Activated B cell treated with CpG ODN at 0.5 μM for 24 hours (primary cell): ENCODE data around the gene SGSH. TPM values are rescaled to one million over a fixed set of nuclear protein-coding genes. Genes with fewer than 3 reads are reported as not detected.

Source experiments
- ATAC-seq: fragments of 200-7000 bp; cut with Tn5 transposase; one replicate; pipeline ENCODE4 v1.10.0; 2021; ENCODE audit warnings: low read depth, mild to moderate bottlenecking, moderate library complexity
- CTCF ChIA-PET: fragments of 350-600 bp; sonication (Branson Sonifier 250); formaldehyde crosslinking; loops from one replicate; lab custom pipeline; 2021; ENCODE audit warnings: antibody characterized with exemption; lab: Charles Lee
- POLR2A ChIA-PET: fragments of 350-600 bp; sonication (Branson Sonifier 250); formaldehyde crosslinking; loops from one replicate; lab custom pipeline; 2021; ENCODE audit warnings: antibody characterized with exemption; lab: Charles Lee
- DNase-seq: peaks from one replicate; pipeline ENCODE4 v3.0.0; 2022
- H3K27ac Mint-ChIP-seq: one replicate; pipeline ENCODE4 v1.8.0; 2020; ENCODE audit warnings: mixed read lengths
- H3K27me3 Mint-ChIP-seq: one replicate; pipeline ENCODE4 v1.8.0; 2021; ENCODE audit warnings: mixed read lengths
- H3K36me3 Mint-ChIP-seq: one replicate; pipeline ENCODE4 v1.8.0; 2021; ENCODE audit warnings: low read depth, mixed read lengths
- H3K4me1 Mint-ChIP-seq: one replicate; pipeline ENCODE4 v1.8.0; 2021; ENCODE audit warnings: mixed read lengths
- H3K4me3 Mint-ChIP-seq: one replicate; pipeline ENCODE4 v1.8.0; 2020; ENCODE audit warnings: mild to moderate bottlenecking, mixed read lengths
- H3K9me3 Mint-ChIP-seq: one replicate; pipeline ENCODE4 v1.8.0; 2020; ENCODE audit warnings: mixed read lengths
- intact Hi-C: fragments of 100-400 bp; cut with micrococcal nuclease; formaldehyde crosslinking; loops from one replicate; pipeline ENCODE4 v1.15.1; 2024
- total RNA-seq: library from RNA; stranded (reverse); gene quantifications from 2 replicates; pipeline ENCODE4 v1.2.3, GENCODE V29; 2022
- TF ChIP-seq, protein P1 (sequence below): fragments of 200-600 bp; IDR thresholded peaks from one replicate; pipeline ENCODE4 v1.8.0; 2022; ENCODE audit warnings: antibody characterized with exemption, mild to moderate bottlenecking

The SGSH gene
- total RNA-seq, 1 donor from 2014 or later, result 41.3 TPM

DNA sequence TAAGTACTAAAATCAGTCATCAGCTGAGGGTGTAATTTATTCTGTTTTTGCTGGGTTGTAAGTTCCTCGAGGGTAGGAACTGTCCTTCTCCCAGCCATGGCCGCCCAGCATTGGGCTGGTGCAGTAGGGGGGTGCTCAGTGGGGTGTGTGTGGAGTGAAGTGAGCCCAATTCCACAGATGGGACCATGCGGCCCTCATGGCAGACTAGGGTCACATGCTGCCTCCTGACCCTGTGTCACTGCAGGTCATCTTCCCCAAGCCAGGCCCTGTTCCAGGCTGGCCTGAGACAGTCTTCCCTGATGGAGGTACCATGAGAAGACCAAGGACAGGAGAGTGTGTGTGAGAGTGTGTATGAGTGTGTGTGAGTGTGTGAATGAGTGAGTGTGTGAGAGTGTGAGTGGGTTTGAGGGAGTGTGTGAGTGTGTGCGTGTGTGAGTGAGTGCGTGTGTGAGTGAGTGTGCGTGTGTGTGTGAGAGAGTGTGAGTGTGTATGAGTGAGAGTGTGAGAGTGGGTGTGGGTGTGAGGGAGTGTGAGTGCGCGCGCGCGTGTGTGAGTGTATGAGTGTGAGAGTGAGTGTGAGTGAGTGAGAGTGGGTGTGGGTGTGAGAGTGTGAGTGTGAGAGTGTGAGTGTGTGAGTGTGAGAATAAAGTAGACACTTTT lies 3.8 kb upstream of the SGSH start:
- ATAC-seq (no peak), DNase-seq (no peak)
- ChIA-PET CTCF (no interaction called here), POLR2A (no interaction called here)
- Mint-ChIP-seq H3K36me3 (peaks cover 3% of the 10 kb centered on the region), H3K27ac (no peak overlapping the region), H3K9me3 (no peaks in the 10 kb centered on the region), H3K27me3 (no peaks in the 10 kb centered on the region), H3K4me3 (no peak overlapping the region), H3K4me1 (peaks cover 12% of the 10 kb centered on the region)
- TF ChIP-seq, protein P1, sequence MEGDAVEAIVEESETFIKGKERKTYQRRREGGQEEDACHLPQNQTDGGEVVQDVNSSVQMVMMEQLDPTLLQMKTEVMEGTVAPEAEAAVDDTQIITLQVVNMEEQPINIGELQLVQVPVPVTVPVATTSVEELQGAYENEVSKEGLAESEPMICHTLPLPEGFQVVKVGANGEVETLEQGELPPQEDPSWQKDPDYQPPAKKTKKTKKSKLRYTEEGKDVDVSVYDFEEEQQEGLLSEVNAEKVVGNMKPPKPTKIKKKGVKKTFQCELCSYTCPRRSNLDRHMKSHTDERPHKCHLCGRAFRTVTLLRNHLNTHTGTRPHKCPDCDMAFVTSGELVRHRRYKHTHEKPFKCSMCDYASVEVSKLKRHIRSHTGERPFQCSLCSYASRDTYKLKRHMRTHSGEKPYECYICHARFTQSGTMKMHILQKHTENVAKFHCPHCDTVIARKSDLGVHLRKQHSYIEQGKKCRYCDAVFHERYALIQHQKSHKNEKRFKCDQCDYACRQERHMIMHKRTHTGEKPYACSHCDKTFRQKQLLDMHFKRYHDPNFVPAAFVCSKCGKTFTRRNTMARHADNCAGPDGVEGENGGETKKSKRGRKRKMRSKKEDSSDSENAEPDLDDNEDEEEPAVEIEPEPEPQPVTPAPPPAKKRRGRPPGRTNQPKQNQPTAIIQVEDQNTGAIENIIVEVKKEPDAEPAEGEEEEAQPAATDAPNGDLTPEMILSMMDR, result no peak
- intact Hi-C loops, result no loop called here

- H3K9me3 Mint-ChIP-seq, result no peaks in the 10 kb centered on the region
- no peak for ATAC-seq
- TF ChIP-seq, protein P1, result no peak
- peaks cover 3% of the 10 kb centered on the region for H3K36me3 Mint-ChIP-seq
- intact Hi-C loops, result no loop called here
- no peak for DNase-seq
- H3K4me1 Mint-ChIP-seq, result peaks cover 18% of the 10 kb centered on the region
- H3K4me3 Mint-ChIP-seq, result no peak overlapping the region
- H3K27me3 Mint-ChIP-seq, result no peaks in the 10 kb centered on the region
- CTCF ChIA-PET, result no interaction called here
- no peak overlapping the region for H3K27ac Mint-ChIP-seq
- POLR2A ChIA-PET, result no interaction called here
These were observed 3.1 kb upstream of the SGSH start for GRCh38 chr17:80223142-80223815.

DNA sequence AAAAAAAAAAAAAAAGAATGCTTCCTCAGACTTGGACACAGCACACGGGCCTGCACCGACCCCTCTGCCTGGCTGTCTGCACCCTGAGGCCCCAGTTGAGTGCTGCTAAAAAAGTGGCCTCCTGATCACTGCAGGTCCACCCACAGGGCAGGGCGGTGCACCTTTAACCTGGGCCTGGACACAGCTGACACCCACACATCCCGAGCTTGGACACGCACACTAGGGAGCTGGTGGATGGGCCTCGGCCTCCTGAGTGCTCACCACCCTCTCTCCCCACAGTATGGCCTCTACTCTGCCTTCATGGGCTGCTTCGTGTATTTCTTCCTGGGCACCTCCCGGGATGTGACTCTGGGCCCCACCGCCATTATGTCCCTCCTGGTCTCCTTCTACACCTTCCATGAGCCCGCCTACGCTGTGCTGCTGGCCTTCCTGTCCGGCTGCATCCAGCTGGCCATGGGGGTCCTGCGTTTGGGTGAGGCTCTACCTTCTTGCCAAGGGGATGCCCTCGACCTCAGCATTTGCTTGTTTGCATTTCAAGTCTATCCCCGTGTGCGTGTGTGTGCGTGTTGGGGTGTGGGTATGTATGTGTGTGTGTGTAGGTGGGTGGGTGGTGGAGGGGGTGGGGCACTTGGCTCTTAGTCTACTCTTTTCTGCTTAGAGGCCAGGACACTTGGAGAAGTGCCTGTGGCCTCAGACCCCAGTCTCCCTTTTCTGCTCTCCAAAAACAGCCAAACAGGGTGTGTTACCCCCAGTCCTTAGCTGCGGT lies 2.4 kb upstream of the SGSH start:
- H3K4me1 Mint-ChIP-seq, result peaks cover 20% of the 10 kb centered on the region
- intact Hi-C loops, result no loop called here
- H3K27ac Mint-ChIP-seq, result peak overlapping the region; percentile 20
- TF ChIP-seq, protein P1, result no peak
- H3K36me3 Mint-ChIP-seq, result peaks cover 6% of the 10 kb centered on the region
- ATAC-seq (no peak), DNase-seq (no peak)
- peak overlapping the region; percentile 11 for H3K4me3 Mint-ChIP-seq
- H3K9me3 Mint-ChIP-seq, result no peaks in the 10 kb centered on the region
- H3K27me3 Mint-ChIP-seq, result no peaks in the 10 kb centered on the region
- ChIA-PET CTCF (no interaction called here), POLR2A (no interaction called here)

DNA sequence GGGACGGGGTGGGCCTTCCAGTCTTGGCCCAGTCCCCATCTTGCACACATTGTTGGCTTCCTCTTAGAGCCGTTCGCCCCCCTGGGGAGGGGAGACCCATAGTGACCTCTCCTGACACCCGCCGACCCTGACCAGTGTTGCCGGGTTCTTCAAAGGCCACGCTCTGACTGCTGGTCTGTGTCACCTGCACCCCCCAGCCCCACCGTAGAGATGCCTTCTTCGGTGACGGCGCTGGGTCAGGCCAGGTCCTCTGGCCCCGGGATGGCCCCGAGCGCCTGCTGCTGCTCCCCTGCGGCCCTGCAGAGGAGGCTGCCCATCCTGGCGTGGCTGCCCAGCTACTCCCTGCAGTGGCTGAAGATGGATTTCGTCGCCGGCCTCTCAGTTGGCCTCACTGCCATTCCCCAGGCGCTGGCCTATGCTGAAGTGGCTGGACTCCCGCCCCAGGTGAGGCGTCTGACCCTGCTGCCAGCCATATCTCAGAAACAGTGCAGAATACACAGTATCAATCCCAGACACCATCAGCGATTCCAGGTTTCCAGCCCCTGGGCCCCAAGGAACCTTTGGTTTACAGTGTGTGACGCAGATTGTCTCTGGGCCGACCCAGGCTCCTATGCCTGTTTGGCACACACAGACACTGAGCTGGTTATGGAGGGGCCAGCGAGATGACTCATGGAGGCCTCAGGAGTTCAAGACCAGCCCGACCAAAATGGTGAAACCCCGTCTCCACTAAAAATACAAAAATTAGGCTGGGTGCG lies 1.4 kb upstream of the SGSH start:
- no peak overlapping the region for H3K27ac Mint-ChIP-seq
- H3K36me3 Mint-ChIP-seq, result peaks cover 14% of the 10 kb centered on the region
- CTCF ChIA-PET, result no interaction called here
- DNase-seq (no peak), ATAC-seq (no peak)
- TF ChIP-seq, protein P1, result no peak
- no peaks in the 10 kb centered on the region for H3K9me3 Mint-ChIP-seq
- no peaks in the 10 kb centered on the region for H3K27me3 Mint-ChIP-seq
- peak overlapping the region; percentile 76 for H3K4me3 Mint-ChIP-seq
- intact Hi-C loops, result no loop called here
- peaks cover 20% of the 10 kb centered on the region for H3K4me1 Mint-ChIP-seq
- POLR2A ChIA-PET, result no interaction called here
